Psoas muscle (tissue), 8 donors: ENCODE results near the gene MORN1. TPM values are rescaled to one million over a fixed set of nuclear protein-coding genes. Genes with fewer than 3 reads are reported as not detected.

ENCODE experiments used
- ATAC-seq, 4 donors: fragments of 200-7000 bp; cut with Tn5 transposase; one replicate each; pipeline ENCODE4 v1.9.1; 2020; ENCODE audit warnings: moderate library complexity in 3 of 4, mild to moderate bottlenecking in 2 of 4
- DNase-seq, 2 donors: peaks; one replicate each; pipeline ENCODE4 v3.0.0-alpha.2; 2020
- H3K27ac ChIP-seq: fragments of 200-600 bp; one replicate; pipeline ENCODE4 v1.8.0; 2022
- H3K27me3 ChIP-seq, 3 donors: fragments of 200-600 bp in 1 of 3; one replicate each; pipeline versions ENCODE4 v1.6.1 to v1.8.0; 2013 to 2022; ENCODE audit warnings: low read length in 2 of 3, mild to moderate bottlenecking in 2 of 3, moderate library complexity in 1 of 3; ENCODE audit not compliant: insufficient read depth in 3 of 3
- H3K36me3 ChIP-seq, 2 donors: fragments of 200-600 bp in 1 of 2; one replicate each; pipeline versions ENCODE4 v1.6.1 to v1.8.0; 2013 to 2022; ENCODE audit warnings: low read depth in 1 of 2, mild to moderate bottlenecking in 1 of 2, moderate library complexity in 1 of 2; ENCODE audit not compliant: insufficient read depth in 1 of 2
- H3K4me1 ChIP-seq: fragments of 200-600 bp; one replicate; pipeline ENCODE4 v1.8.0; 2022
- H3K4me3 ChIP-seq: fragments of 200-600 bp; one replicate; pipeline ENCODE4 v1.8.0; 2022; ENCODE audit warnings: mild to moderate bottlenecking
- H3K9me3 ChIP-seq: fragments of 200-600 bp; one replicate; pipeline ENCODE4 v1.8.0; 2022
- WGBS, 3 donors: extraction: QIAGEN DNeasy Blood & Tissue Kit; methylation state at CpG; one replicate each; pipeline versions ENCODE4 v1.1.6 to v1.1.7; 2013; 5-methylcytosine and 5-hydroxymethylcytosine counted together
- intact Hi-C, 2 donors: fragments of 100-400 bp; cut with DNase I; formaldehyde crosslinking; loops; one replicate each; pipeline versions ENCODE4 v1.11.0 to v1.14.2; 2022
- polyA plus RNA-seq, 3 donors: library from polyadenylated mRNA; stranded (reverse); fragments of 200-250 nt; gene quantifications; one replicate each; pipeline ENCODE4 v1.2.3, GENCODE V29; 2013
- total RNA-seq, 4 donors: library from RNA; stranded (reverse); fragmentation: NEBNext Ultra II Directional in 2 of 4; extraction: Animal tissue kit (Norgen Biotek cat#: 25700) in 2 of 4; gene quantifications; one replicate each; pipeline versions ENCODE4 v1.2.1 to v1.2.4, GENCODE V29; 2021 to 2023
- TF ChIP-seq, protein P1 (sequence below): fragments of 200-600 bp; IDR thresholded peaks from one replicate; pipeline ENCODE4 v1.8.0; 2022; ENCODE audit warnings: antibody characterized with exemption
- donor health status: healthy with polysubstance abuse.
- donor health status: DM: no; HTN: no; CAD: no; lungs with moderate emphysema.
- donor health status: Bipolar disorder and iron deficiency.
- donor health status: healthy.
- donor health status: DM: yes; HTN: yes; CAD: no.
- donor health status: DM: no; HTN: no; CAD: no.
- donor health status: DM: no; HTN: no; CAD: no.
- donor health status: DM: yes; HTN: yes; CAD: no.

MORN1 gene
- total and polyA plus RNA-seq, 7 donors = 1.2 to 7.3 (median 4.2) TPM

DNA sequence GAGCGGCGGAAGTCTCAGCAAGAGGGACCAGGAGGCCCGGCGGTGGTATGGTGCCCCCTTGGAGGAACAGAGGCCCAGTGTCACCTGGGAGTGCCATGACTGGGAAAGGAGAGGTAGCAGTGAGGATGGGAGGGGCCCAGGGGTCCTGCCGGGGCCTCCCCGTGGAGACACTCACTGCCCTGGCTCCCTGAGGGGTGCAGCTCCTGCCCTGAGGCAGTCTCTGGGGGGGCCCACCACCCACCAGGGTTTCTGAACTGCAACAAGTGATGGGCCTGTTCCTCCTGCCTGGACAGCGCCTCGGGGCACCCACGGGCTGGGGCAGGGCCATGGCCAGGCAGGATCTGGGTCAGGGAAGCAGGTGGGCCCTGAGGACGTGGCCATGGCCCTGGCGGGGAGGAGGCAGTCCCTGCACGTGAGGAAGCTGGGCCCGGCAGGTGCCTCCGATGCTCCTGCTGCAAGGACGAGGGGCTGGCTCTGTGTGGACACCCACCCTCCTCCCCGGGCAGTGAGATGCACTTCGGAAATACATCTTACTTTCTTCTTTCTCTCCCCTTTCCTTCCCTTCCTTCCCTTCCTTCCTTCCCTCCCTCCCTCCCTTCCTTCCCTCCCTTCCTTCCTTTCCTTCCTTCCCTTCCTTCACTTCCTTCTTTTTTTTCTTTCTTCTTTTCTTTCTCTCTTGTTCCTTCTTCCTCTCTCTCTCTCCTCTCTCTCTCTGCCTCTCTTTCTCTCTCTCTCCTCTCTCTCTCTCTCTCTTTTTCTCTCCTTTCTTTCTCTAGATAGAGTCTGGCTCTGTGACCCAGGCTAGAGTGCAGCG is 66.6 kb downstream of the MORN1 start:
- ATAC-seq = no peak
- H3K27ac ChIP-seq = no peak overlapping the region
- H3K4me1 ChIP-seq = peaks cover 12% of the 10 kb centered on the region
- TF ChIP-seq, protein P1, sequence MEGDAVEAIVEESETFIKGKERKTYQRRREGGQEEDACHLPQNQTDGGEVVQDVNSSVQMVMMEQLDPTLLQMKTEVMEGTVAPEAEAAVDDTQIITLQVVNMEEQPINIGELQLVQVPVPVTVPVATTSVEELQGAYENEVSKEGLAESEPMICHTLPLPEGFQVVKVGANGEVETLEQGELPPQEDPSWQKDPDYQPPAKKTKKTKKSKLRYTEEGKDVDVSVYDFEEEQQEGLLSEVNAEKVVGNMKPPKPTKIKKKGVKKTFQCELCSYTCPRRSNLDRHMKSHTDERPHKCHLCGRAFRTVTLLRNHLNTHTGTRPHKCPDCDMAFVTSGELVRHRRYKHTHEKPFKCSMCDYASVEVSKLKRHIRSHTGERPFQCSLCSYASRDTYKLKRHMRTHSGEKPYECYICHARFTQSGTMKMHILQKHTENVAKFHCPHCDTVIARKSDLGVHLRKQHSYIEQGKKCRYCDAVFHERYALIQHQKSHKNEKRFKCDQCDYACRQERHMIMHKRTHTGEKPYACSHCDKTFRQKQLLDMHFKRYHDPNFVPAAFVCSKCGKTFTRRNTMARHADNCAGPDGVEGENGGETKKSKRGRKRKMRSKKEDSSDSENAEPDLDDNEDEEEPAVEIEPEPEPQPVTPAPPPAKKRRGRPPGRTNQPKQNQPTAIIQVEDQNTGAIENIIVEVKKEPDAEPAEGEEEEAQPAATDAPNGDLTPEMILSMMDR = no peak
- intact Hi-C loops = loop anchor here in 1 of 2 donors (5.0 kb wide), 1 partner anchor 53 kb away; no protein-coding TSS in a partner anchor
- H3K9me3 ChIP-seq = no peaks in the 10 kb centered on the region
- no peaks in the 10 kb centered on the region for H3K36me3 ChIP-seq
- no peak overlapping the region for H3K4me3 ChIP-seq
- DNase-seq = no peak
- WGBS, 3 donors = 88 to 90% (median 88%) methylated on average over 15 to 18 of the region's 18 CpGs
- peaks cover 0 to 37% (median 3%) of the 10 kb centered on the region in 3 donors for H3K27me3 ChIP-seq

DNA sequence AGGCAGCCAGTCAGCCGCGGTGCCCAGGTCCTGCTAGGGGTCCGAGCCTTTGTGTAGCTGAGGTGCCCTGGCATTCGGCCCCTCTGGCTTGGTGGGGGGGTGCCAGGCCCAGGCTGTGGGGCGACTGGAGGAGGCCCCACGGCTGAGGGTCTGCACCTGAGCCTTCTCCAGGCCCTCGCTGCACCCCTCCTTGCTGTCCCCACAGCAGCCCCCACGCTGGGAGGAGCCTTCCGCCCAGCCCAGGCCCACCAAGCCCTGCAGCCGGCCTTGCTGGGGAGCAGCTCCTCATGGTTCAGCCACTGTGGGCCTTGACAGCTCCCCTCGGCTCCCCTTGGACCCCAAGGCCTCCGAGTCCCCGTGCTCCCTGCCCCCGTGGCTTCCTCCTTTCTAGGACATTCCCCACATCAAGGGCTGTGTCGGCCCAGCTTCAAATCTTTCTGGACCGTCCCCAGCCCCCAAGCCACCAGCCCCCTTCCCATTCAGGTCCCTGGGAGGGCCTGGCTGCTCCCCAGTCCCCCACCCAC is 67.8 kb downstream of the MORN1 start:
- TF ChIP-seq, protein P1 = no peak
- peaks cover 0 to 48% (median 3%) of the 10 kb centered on the region in 3 donors for H3K27me3 ChIP-seq
- H3K4me1 ChIP-seq = peaks cover 12% of the 10 kb centered on the region

DNA sequence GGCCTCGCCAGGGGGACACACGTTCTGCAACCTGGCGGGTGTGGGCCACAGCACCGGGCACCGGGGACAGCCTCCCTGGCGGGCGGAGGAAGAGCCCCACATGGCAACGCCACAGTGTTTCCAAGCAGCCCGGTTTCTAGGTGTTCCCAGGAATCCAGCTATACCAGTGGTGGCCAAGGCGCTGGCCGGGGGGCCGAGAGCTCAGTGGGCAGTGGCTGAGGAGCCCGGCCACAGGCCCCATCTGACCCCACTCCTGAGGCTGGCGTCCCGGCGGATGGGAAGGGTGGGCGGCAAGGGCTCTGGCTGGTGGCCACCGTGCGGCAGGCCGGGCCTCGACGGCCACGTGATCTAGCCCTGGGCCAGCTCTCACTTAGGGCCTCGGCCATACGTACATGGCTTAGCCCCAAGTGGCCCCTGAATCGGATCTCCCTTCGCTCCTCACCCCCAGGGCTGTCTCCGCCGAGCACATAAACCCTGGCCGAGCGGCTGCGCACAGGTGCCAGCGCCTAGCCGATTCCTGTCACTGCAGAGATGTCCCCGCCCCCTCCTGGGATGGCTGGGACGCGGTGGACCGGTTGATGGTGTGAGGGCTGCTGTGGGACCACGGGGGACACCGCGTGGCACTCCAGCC is 68.7 kb downstream of the MORN1 start:
- H3K4me1 ChIP-seq = peaks cover 12% of the 10 kb centered on the region
- intact Hi-C loops = no loop called here
- 40 to 55% (median 51%) methylated on average over 38 to 41 of the region's 41 CpGs for WGBS, 3 donors
- H3K9me3 ChIP-seq = no peaks in the 10 kb centered on the region
- peaks cover 0 to 56% (median 3%) of the 10 kb centered on the region in 3 donors for H3K27me3 ChIP-seq
- no peaks in the 10 kb centered on the region for H3K36me3 ChIP-seq
- peak overlapping the region; percentile 41 for H3K4me3 ChIP-seq
- TF ChIP-seq, protein P1 = peak; percentile 3
- DNase-seq (peak in 1 of 2 donors; percentile 59), ATAC-seq (peak; percentile 5 to 56 (median 28))
- peak overlapping the region; percentile 50 for H3K27ac ChIP-seq

More for the DNA sequence above, 67.8 kb downstream of the MORN1 start:
- Histone ChIP-seq H3K9me3 (no peaks in the 10 kb centered on the region), H3K27ac (no peak overlapping the region), H3K36me3 (no peaks in the 10 kb centered on the region), H3K4me3 (no peak overlapping the region)
- WGBS, 3 donors = 86 to 93% (median 89%) methylated on average over 16 of the region's 16 CpGs
- no peak for DNase-seq
- no peak for ATAC-seq
- intact Hi-C loops = no loop called here

DNA sequence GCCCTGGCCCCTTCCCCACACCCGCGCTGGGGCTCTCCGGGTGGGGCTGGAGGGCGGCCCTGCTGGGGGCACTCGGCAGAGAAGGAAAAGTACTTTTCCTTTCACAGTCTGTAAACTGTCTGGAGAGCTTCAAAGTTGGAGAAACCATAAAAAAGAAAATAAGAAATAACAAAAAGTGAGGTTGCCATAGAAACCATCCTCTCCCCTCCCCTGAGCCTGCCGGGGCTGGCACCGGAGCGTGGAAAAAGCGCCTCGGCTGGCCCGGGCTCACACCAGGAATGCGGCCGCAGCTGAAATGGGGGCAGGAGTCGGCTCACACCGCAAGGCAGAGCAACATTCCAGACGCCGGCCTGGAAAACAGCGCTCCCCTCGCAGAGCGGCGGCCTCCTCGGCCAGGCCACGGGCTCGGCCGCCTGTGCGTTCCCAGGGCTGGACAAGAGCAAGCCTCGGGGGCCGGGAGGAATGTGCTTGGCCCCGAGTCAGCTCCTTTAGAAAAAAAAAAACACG is 69.2 kb downstream of the MORN1 start:
- no peaks in the 10 kb centered on the region for H3K9me3 ChIP-seq
- H3K4me3 ChIP-seq = peak overlapping the region; percentile 41
- ATAC-seq (peak; percentile 52 to 84 (median 74)), DNase-seq (peak; percentile 82 to 88)
- peak overlapping the region; percentile 50 for H3K27ac ChIP-seq
- 4 to 7% (median 5%) methylated on average over 29 to 30 of the region's 30 CpGs for WGBS, 3 donors
- peaks cover 0 to 56% (median 3%) of the 10 kb centered on the region in 3 donors for H3K27me3 ChIP-seq
- H3K4me1 ChIP-seq = peaks cover 12% of the 10 kb centered on the region
- TF ChIP-seq, protein P1 = no peak
- no peaks in the 10 kb centered on the region for H3K36me3 ChIP-seq
- intact Hi-C loops = no loop called here
